ENCODE results near the gene FXN.
"Not testable (repeated sequence)": the region's sequence is repeated elsewhere in the genome, so short reads cannot be mapped to it uniquely, and the experiment has no call there.

FXN gene

GRCh38 chr9:69035438-69036308, at the start of gene FXN:
Gene FXN, plus strand, starts transcription at chr9:69035752. Its CDS starts 31 bp downstream, at chr9:69035783.
- DNase-seq (ENCODE audit: low read depth), result peak; percentile 75
- peak within 1 kb of the TSS; percentile 97 for H3K4me3 ChIP-seq (ENCODE audit: control insufficient read depth, low read depth, low read length)
- peak; percentile 88 for TF ChIP-seq CTCF (conservative IDR thresholded peaks at IDR 0.05; ENCODE audit: control insufficient read depth, insufficient read depth, low read depth, low read length)

GRCh38 chr9:68986949-68987348, 48.6 kb upstream of the FXN start:
- DNase-seq (ENCODE audit: low read depth); H3K4me3 ChIP-seq (ENCODE audit: control insufficient read depth, low read depth, low read length): not testable (repeated sequence)

- H3K4me3 ChIP-seq (ENCODE audit: control insufficient read depth, low read depth, low read length), result no peak overlapping the region
- TF ChIP-seq CTCF (conservative IDR thresholded peaks at IDR 0.05; ENCODE audit: control insufficient read depth, insufficient read depth, low read depth, low read length), result no peak
- DNase-seq (ENCODE audit: low read depth), result no peak
These were observed 44.1 kb upstream of the FXN start for GRCh38 chr9:68991457-68991856.

GRCh38 chr9:68995776-68996175, 39.8 kb upstream of the FXN start:
- TF ChIP-seq CTCF (conservative IDR thresholded peaks at IDR 0.05; ENCODE audit: control insufficient read depth, insufficient read depth, low read depth, low read length), result no peak
- DNase-seq (ENCODE audit: low read depth), result no peak
- H3K4me3 ChIP-seq (ENCODE audit: control insufficient read depth, low read depth, low read length), result no peak overlapping the region

- no peak overlapping the region for H3K4me3 ChIP-seq (ENCODE audit: control insufficient read depth, low read depth, low read length)
- DNase-seq (ENCODE audit: low read depth), result no peak
- no peak for TF ChIP-seq CTCF (conservative IDR thresholded peaks at IDR 0.05; ENCODE audit: control insufficient read depth, insufficient read depth, low read depth, low read length)
These were observed 39.1 kb upstream of the FXN start for GRCh38 chr9:68996462-68996861.

- no peak for DNase-seq (ENCODE audit: low read depth)
- TF ChIP-seq CTCF (conservative IDR thresholded peaks at IDR 0.05; ENCODE audit: control insufficient read depth, insufficient read depth, low read depth, low read length), result no peak
- H3K4me3 ChIP-seq (ENCODE audit: control insufficient read depth, low read depth, low read length), result no peak overlapping the region
These were observed 37.9 kb upstream of the FXN start for GRCh38 chr9:68997666-68998065.

- no peak for DNase-seq (ENCODE audit: low read depth)
- no peak overlapping the region for H3K4me3 ChIP-seq (ENCODE audit: control insufficient read depth, low read depth, low read length)
- no peak for TF ChIP-seq CTCF (conservative IDR thresholded peaks at IDR 0.05; ENCODE audit: control insufficient read depth, insufficient read depth, low read depth, low read length)
These were observed 37.2 kb upstream of the FXN start for GRCh38 chr9:68998385-68998784.

Data from fibroblast of mammary gland (primary cell).